SK-N-SH (cell line): Measurements from ENCODE around the gene REC114. TPM values are rescaled to one million over a fixed set of nuclear protein-coding genes. Genes with fewer than 3 reads are reported as not detected.

Experiments
- CTCF ChIA-PET: fragments of 300-600, 350-600 bp; formaldehyde crosslinking; extraction: SDS; loops from one replicate; lab custom pipeline; 2021; lab: Yijun Ruan, JAX
- POLR2A ChIA-PET: fragments of 350-600 bp; sonication (Branson Sonifier 250); formaldehyde crosslinking; extraction: SDS; loops from one replicate; lab custom pipeline; 2020; ENCODE audit warnings: antibody characterized with exemption, inconsistent platforms; lab: Yijun Ruan, JAX
- DNase-seq: peaks from one replicate; pipeline ENCODE4 v3.0.0; 2012
- H2AFZ ChIP-seq: fragments of 200-600 bp; sonication (generic); 2 replicates; pipeline ENCODE4 v1.8.1; 2016; ENCODE audit warnings: antibody characterized with exemption, mild to moderate bottlenecking, low read depth
- H3F3A ChIP-seq: fragments of 200-600 bp; sonication (generic); replicated peaks from 2 replicates; pipeline ENCODE3; 2016; ENCODE audit warnings: antibody characterized with exemption, mild to moderate bottlenecking; ENCODE audit not compliant: insufficient read depth
- H3K27ac ChIP-seq, 2 experiments: fragments of 200-500 bp in 1 of 2; fragments of 200-600 bp in 1 of 2; sonication (Bioruptor generic) in 1 of 2; sonication (generic), shearing (Covaris generic) in 1 of 2; 2 replicates each; pipeline versions ENCODE4 v1.5.1 to v1.6.1; 2014 to 2016; ENCODE audit warnings: low read depth in 2 of 2, inconsistent platforms in 1 of 2, low read length in 1 of 2, mild to moderate bottlenecking in 1 of 2, mixed read lengths in 1 of 2
- H3K27me3 ChIP-seq: fragments of 200-600 bp; sonication (generic), shearing (Covaris generic); 2 replicates; pipeline ENCODE4 v1.6.1; 2016; ENCODE audit warnings: mixed run types; ENCODE audit not compliant: insufficient read depth
- H3K36me3 ChIP-seq, 2 experiments: fragments of 200-500 bp in 1 of 2; fragments of 200-600 bp in 1 of 2; sonication (Bioruptor generic) in 1 of 2; sonication (generic) in 1 of 2; replicated peaks in 1 of 2; 2 replicates each; pipeline versions ENCODE3 to v1.5.1; 2014 to 2016; ENCODE audit warnings: low read length in 1 of 2, mild to moderate bottlenecking in 1 of 2; ENCODE audit not compliant: insufficient read depth in 2 of 2, control insufficient read depth in 1 of 2
- H3K4me1 ChIP-seq, 2 experiments: fragments of 200-500 bp in 1 of 2; fragments of 200-600 bp in 1 of 2; sonication (Bioruptor generic) in 1 of 2; sonication (generic), shearing (Covaris generic) in 1 of 2; 2 replicates each; pipeline versions ENCODE4 v1.5.1 to v1.6.1; 2014 to 2016; ENCODE audit warnings: low read depth in 1 of 2, low read length in 1 of 2, mixed run types in 1 of 2; ENCODE audit not compliant: insufficient read depth in 2 of 2, control insufficient read depth in 1 of 2
- H3K4me2 ChIP-seq: fragments of 200-600 bp; sonication (generic), shearing (Covaris generic); 2 replicates; pipeline ENCODE4 v1.6.1; 2017; ENCODE audit warnings: mixed run types
- H3K4me3 ChIP-seq, 2 experiments: fragments of 200-500 bp in 1 of 2; fragments of 200-600 bp in 1 of 2; sonication (Bioruptor generic) in 1 of 2; sonication (generic), shearing (Covaris generic) in 1 of 2; 2 replicates each; pipeline versions ENCODE4 v1.5.1 to v1.8.1; 2014 to 2016; ENCODE audit warnings: low read depth in 2 of 2, inconsistent platforms in 1 of 2, low read length in 1 of 2, mild to moderate bottlenecking in 1 of 2, mixed read lengths in 1 of 2, moderate library complexity in 1 of 2
- H3K79me2 ChIP-seq: fragments of 200-600 bp; sonication (generic); 2 replicates; pipeline ENCODE4 v1.8.1; 2017; ENCODE audit warnings: mild to moderate bottlenecking; ENCODE audit not compliant: insufficient read depth
- H3K9ac ChIP-seq: fragments of 200-600 bp; sonication (generic); 2 replicates; pipeline ENCODE4 v1.6.1; 2017; ENCODE audit warnings: mixed run types
- H3K9me2 ChIP-seq: fragments of 200-600 bp; sonication (generic); 2 replicates; pipeline ENCODE4 v1.6.1; 2017; ENCODE audit warnings: mixed run types
- H3K9me3 ChIP-seq: fragments of 200-600 bp; sonication (generic); 2 replicates; pipeline ENCODE4 v1.6.1; 2017; ENCODE audit warnings: mixed run types, mild to moderate bottlenecking, moderate library complexity
- H4K20me1 ChIP-seq: fragments of 200-600 bp; sonication (generic); 2 replicates; pipeline ENCODE4 v1.6.1; 2017; ENCODE audit warnings: mild to moderate bottlenecking, mixed run types; ENCODE audit not compliant: insufficient read depth
- CHD2 ChIP-seq: fragments of 150-350 bp; IDR thresholded peaks from 2 replicates; pipeline ENCODE4 v1.6.1; 2018; ENCODE audit warnings: low read length; ENCODE audit not compliant: partially characterized antibody
- CTCF ChIP-seq: fragments of 200-600 bp; sonication (generic); IDR thresholded peaks from 2 replicates; pipeline ENCODE4 v1.6.1; 2017; ENCODE audit warnings: antibody characterized with exemption, mild to moderate bottlenecking, moderate library complexity
- ELF1 ChIP-seq: IDR thresholded peaks from 2 replicates; pipeline ENCODE4 v1.4.0; 2012
- EP300 ChIP-seq, 2 experiments: IDR thresholded peaks; 2 replicates each; pipeline versions ENCODE4 v1.4.0 to v1.6.1; 2012; ENCODE audit warnings: borderline replicate concordance in 1 of 2, low read depth in 1 of 2, low read length in 1 of 2
- FOSL2 ChIP-seq: IDR thresholded peaks from 2 replicates; pipeline ENCODE4 v1.4.0; 2012; ENCODE audit warnings: low read depth, mild to moderate bottlenecking, moderate library complexity, borderline replicate concordance
- GATA2 ChIP-seq: sonication (generic); formaldehyde crosslinking; IDR thresholded peaks from 2 replicates; pipeline ENCODE4 v1.5.0; 2020; ENCODE audit warnings: mild to moderate bottlenecking, missing genetic modification reagents
- MEF2A ChIP-seq: IDR thresholded peaks from 2 replicates; pipeline ENCODE4 v1.4.0; 2012; ENCODE audit warnings: low read depth, borderline replicate concordance
- NRF1 ChIP-seq: IDR thresholded peaks from 2 replicates; pipeline ENCODE4 v1.6.1; 2012; ENCODE audit warnings: low read depth, mild to moderate bottlenecking, low read length
- PBX3 ChIP-seq: IDR thresholded peaks from 2 replicates; pipeline ENCODE4; 2012
- POLR2AphosphoS5 ChIP-seq: IDR thresholded peaks from 2 replicates; pipeline ENCODE4 v1.6.1; 2012; ENCODE audit warnings: low read depth, low read length
- RAD21 ChIP-seq: IDR thresholded peaks from 2 replicates; pipeline ENCODE4 v1.6.1; 2012; ENCODE audit warnings: mild to moderate bottlenecking, low read length
- RFX5 ChIP-seq: IDR thresholded peaks from 2 replicates; pipeline ENCODE4 v1.6.1; 2012; ENCODE audit warnings: mild to moderate bottlenecking, improper control_type of control experiment, low read length
- RXRA ChIP-seq: IDR thresholded peaks from 2 replicates; pipeline ENCODE4 v1.4.0; 2012; ENCODE audit warnings: low read depth, mild to moderate bottlenecking, borderline replicate concordance
- TCF12 ChIP-seq: IDR thresholded peaks from 2 replicates; pipeline ENCODE4 v1.4.0; 2012
- TEAD4 ChIP-seq: IDR thresholded peaks from 2 replicates; pipeline ENCODE4 v1.4.0; 2012; ENCODE audit warnings: mild to moderate bottlenecking, borderline replicate concordance; ENCODE audit not compliant: insufficient read depth
- USF2 ChIP-seq: fragments of 150-350 bp; IDR thresholded peaks from 2 replicates; pipeline ENCODE4 v1.6.1; 2017; ENCODE audit warnings: antibody characterized with exemption, low read length, low read depth, borderline replicate concordance
- YY1 ChIP-seq: IDR thresholded peaks from 2 replicates; pipeline ENCODE4 v1.4.0; 2012; ENCODE audit warnings: low read depth, mild to moderate bottlenecking
- ZBTB33 ChIP-seq: IDR thresholded peaks from 2 replicates; pipeline ENCODE4 v1.4.0; 2012; ENCODE audit warnings: low read depth, borderline replicate concordance
- whole genome bisulfite sequencing: methylation state at CpG from one replicate; pipeline ENCODE4 v1.1.6; 2017; ENCODE audit warnings: low lambda C conversion rate; 5-methylcytosine and 5-hydroxymethylcytosine counted together
- polyA plus RNA-seq, 3 experiments: library from polyadenylated mRNA; depleted of rRNA; stranded (reverse); fragments of >200 nt; gene quantifications; 2 replicates each; pipeline ENCODE4 v1.2.3, GENCODE V29; 2012
- TF ChIP-seq, protein P1 (sequence below): IDR thresholded peaks from 2 replicates; pipeline ENCODE4 v1.4.0; 2012; ENCODE audit warnings: low read depth, borderline replicate concordance

REC114 gene
- polyA plus RNA-seq, 1 of the 3 experiments (the other 2 are of a cell fraction), result not detected

GRCh38 chr15:73527598-73527997 is 84.6 kb downstream of the REC114 start:
- no peak for DNase-seq
- ChIA-PET POLR2A (no interaction called here), CTCF (interaction anchor here (1.1 kb wide), 2 partner anchors 33 to 172 kb away, joined by 3 to 6 read pairs; no protein-coding TSS in a partner anchor)
- H3K9me3 ChIP-seq, result no peaks in the 10 kb centered on the region
- no peaks in the 10 kb centered on the region for H4K20me1 ChIP-seq
- H3K9ac ChIP-seq, result no peak overlapping the region
- no peaks in the 10 kb centered on the region for H3K79me2 ChIP-seq
- no peaks in the 10 kb centered on the region for H3F3A ChIP-seq
- WGBS, result 79% methylated on average over 2 of the region's 2 CpGs
- H2AFZ ChIP-seq, result no peak overlapping the region
- no peaks in the 10 kb centered on the region for H3K36me3 ChIP-seq
- H3K4me3 ChIP-seq, result no peak overlapping the region
- H3K27me3 ChIP-seq, result no peaks in the 10 kb centered on the region
- H3K9me2 ChIP-seq, result no peaks in the 10 kb centered on the region
- H3K4me2 ChIP-seq, result no peak overlapping the region
- TF ChIP-seq NRF1 (no peak), EP300 (IDR thresholded peaks at IDR 0.05; ENCODE audit: borderline replicate concordance in 1 of 2, low read depth in 1 of 2, low read length in 1 of 2) (no peak), TEAD4 (no peak), CTCF (no peak), PBX3 (no peak), USF2 (no peak), TCF12 (no peak), GATA2 (CRISPR knock-in tag) (no peak)
- H3K27ac ChIP-seq, result no peak overlapping the region
- H3K4me1 ChIP-seq, result no peaks in the 10 kb centered on the region

DNA sequence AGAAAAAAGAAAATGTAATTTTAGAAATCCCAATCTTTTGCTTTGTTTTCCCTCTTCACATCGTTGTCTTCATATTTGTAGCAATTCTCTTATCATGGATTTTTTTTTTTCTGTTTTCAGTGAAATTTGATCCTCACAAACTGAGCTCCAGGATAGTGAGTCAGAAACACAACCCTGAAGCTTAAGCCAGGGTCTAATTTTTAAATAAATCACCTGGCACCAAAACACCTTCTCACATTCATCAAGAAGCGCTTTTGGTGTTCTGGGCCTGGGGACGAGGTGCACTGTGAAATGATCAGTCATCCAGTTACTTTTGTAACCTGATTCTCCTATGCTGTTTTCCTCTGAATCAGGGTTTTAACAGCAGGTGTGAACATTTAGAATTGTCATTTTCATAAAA is 87.7 kb downstream of the REC114 start:
- H3K4me3 ChIP-seq, result no peak overlapping the region
- TF ChIP-seq CHD2, result no peak
- no peak for TF ChIP-seq TEAD4
- TF ChIP-seq, protein P1, sequence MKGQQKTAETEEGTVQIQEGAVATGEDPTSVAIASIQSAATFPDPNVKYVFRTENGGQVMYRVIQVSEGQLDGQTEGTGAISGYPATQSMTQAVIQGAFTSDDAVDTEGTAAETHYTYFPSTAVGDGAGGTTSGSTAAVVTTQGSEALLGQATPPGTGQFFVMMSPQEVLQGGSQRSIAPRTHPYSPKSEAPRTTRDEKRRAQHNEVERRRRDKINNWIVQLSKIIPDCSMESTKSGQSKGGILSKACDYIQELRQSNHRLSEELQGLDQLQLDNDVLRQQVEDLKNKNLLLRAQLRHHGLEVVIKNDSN, result no peak
- no peak for TF ChIP-seq YY1
- no peak for TF ChIP-seq PBX3
- TF ChIP-seq POLR2AphosphoS5, result no peak
- no peak for TF ChIP-seq FOSL2
- no peak for TF ChIP-seq RXRA
- TF ChIP-seq ELF1, result no peak
- TF ChIP-seq RFX5, result no peak
- TF ChIP-seq ZBTB33, result no peak
- TF ChIP-seq RAD21, result no peak
- TF ChIP-seq MEF2A, result no peak
- H3K9me2 ChIP-seq, result no peaks in the 10 kb centered on the region
- no peaks in the 10 kb centered on the region for H3K79me2 ChIP-seq
- H3F3A ChIP-seq, result no peaks in the 10 kb centered on the region
- 54% methylated on average over 3 of the region's 3 CpGs for WGBS
- H4K20me1 ChIP-seq, result no peaks in the 10 kb centered on the region
- no peak overlapping the region for H2AFZ ChIP-seq
- no peak overlapping the region for H3K9ac ChIP-seq
- ChIA-PET CTCF (interaction anchor here (1.0 to 2.7 kb wide), 4 partner anchors 9 to 246 kb away, joined by 3 to 6 read pairs (median 6); no protein-coding TSS in a partner anchor), POLR2A (no interaction called here)
- H3K27ac ChIP-seq, result no peak overlapping the region
- H3K4me2 ChIP-seq, result no peak overlapping the region
- no peaks in the 10 kb centered on the region for H3K27me3 ChIP-seq
- no peaks in the 10 kb centered on the region for H3K9me3 ChIP-seq
- H3K36me3 ChIP-seq, result no peaks in the 10 kb centered on the region
- H3K4me1 ChIP-seq, result no peaks in the 10 kb centered on the region
- DNase-seq, result no peak
